ENCODE data around the gene AUP1. TPM values are rescaled to one million over a fixed set of nuclear protein-coding genes. Genes with fewer than 3 reads are reported as not detected.

The AUP1 gene
- total and polyA plus RNA-seq, 10 of the 15 experiments (the other 5 are each of a cell fraction or from before 2014, with no cell fraction given): 39.1 to 215 (median 138) TPM

DNA sequence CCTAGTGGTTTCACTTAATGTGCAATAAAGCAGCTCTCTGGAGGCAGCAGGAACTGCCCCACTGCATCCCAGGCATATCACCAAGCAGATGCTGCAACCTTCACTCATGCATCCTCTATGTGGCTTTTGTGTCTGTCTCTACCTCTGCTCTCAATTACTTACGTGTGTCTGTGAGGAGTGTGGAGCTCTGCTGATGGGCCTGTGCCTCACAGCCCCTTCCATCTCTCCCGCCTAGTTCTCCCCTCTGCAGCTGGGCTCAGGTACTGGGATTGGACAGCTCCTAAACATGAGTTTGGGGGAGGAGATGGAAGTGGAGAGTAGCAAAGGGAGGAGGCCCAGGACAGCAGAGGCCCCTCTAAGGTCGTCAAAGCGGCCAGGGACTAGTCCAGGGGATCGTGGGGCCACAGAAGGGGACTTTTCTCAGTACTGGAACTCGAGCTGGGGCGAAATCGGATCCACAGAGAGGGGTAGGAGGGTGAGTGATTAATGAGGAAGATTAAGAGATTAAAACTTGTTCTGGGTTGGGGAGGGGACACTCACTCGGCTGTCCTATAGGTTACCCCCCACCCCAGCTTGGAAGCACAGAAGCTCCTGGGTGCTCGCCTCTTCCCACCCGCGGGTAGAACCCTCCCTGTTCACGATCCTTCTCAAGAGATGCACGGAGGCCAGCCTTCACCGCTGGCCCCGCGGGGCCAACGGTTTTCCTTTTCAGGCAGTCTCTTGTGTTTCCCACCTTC lies 28.0 kb downstream of the AUP1 start:
- FAIRE-seq: no peak
- intact Hi-C loops (cut with micrococcal nuclease; ENCODE audit: unreplicated experiment): loop anchor here (2.0 kb wide), 1 partner anchor 19 kb away; the partner anchor contains the start of genes CCDC142 and TTC31
- no peak for TF ChIP-seq MYB (IDR thresholded peaks at IDR 0.05; ENCODE audit: borderline replicate concordance, low read depth, low read length)
- no peak for TF ChIP-seq CBX3 (IDR thresholded peaks at IDR 0.05; ENCODE audit: borderline replicate concordance, low read depth)
- no peak for TF ChIP-seq MLLT1 (IDR thresholded peaks at IDR 0.05)
- no peak for TF ChIP-seq ZNF687 (IDR thresholded peaks at IDR 0.05)
- TF ChIP-seq SMAD1 (IDR thresholded peaks at IDR 0.05; ENCODE audit: low read depth, partially characterized antibody): no peak
- no peak for TF ChIP-seq NFXL1 (IDR thresholded peaks at IDR 0.05; ENCODE audit: borderline replicate concordance)
- TF ChIP-seq, protein P1, sequence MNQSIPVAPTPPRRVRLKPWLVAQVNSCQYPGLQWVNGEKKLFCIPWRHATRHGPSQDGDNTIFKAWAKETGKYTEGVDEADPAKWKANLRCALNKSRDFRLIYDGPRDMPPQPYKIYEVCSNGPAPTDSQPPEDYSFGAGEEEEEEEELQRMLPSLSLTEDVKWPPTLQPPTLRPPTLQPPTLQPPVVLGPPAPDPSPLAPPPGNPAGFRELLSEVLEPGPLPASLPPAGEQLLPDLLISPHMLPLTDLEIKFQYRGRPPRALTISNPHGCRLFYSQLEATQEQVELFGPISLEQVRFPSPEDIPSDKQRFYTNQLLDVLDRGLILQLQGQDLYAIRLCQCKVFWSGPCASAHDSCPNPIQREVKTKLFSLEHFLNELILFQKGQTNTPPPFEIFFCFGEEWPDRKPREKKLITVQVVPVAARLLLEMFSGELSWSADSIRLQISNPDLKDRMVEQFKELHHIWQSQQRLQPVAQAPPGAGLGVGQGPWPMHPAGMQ (IDR thresholded peaks at IDR 0.05; ENCODE audit: borderline replicate concordance): no peak
- TF ChIP-seq IKZF2 (IDR thresholded peaks at IDR 0.05): no peak
- TF ChIP-seq, protein P2, sequence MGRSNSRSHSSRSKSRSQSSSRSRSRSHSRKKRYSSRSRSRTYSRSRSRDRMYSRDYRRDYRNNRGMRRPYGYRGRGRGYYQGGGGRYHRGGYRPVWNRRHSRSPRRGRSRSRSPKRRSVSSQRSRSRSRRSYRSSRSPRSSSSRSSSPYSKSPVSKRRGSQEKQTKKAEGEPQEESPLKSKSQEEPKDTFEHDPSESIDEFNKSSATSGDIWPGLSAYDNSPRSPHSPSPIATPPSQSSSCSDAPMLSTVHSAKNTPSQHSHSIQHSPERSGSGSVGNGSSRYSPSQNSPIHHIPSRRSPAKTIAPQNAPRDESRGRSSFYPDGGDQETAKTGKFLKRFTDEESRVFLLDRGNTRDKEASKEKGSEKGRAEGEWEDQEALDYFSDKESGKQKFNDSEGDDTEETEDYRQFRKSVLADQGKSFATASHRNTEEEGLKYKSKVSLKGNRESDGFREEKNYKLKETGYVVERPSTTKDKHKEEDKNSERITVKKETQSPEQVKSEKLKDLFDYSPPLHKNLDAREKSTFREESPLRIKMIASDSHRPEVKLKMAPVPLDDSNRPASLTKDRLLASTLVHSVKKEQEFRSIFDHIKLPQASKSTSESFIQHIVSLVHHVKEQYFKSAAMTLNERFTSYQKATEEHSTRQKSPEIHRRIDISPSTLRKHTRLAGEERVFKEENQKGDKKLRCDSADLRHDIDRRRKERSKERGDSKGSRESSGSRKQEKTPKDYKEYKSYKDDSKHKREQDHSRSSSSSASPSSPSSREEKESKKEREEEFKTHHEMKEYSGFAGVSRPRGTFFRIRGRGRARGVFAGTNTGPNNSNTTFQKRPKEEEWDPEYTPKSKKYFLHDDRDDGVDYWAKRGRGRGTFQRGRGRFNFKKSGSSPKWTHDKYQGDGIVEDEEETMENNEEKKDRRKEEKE (IDR thresholded peaks at IDR 0.05): no peak
- TF ChIP-seq HDAC2 (IDR thresholded peaks at IDR 0.05): no peak
- TF ChIP-seq HCFC1 (IDR thresholded peaks at IDR 0.05; ENCODE audit: low read length): no peak

More for the DNA sequence above, 28.0 kb downstream of the AUP1 start:
- ChIA-PET SMC1A (ENCODE audit: uncharacterized antibody, unreplicated experiment) (interaction anchor here (1.2 to 7.0 kb wide), 4 partner anchors 9 to 85 kb away, joined by 3 to 71 read pairs (median 4); no protein-coding TSS in a partner anchor), POLR2A (interaction anchor here (1.1 to 1.9 kb wide), 2 partner anchors 27 to 110 kb away, joined by 3 to 4 read pairs; partner anchors contain the start of gene AUP1), CTCF (interaction anchor here (1.4 to 13.9 kb wide), 4 partner anchors 19 to 85 kb away, joined by 4 to 231 read pairs (median 84); partner anchors contain the start of genes AUP1, CCDC142, DQX1 and HTRA2), RAD21 (ENCODE audit: unreplicated experiment) (interaction anchor here (0.8 to 2.9 kb wide), 6 partner anchors 18 to 87 kb away, joined by 3 to 10 read pairs (median 6); partner anchors contain the start of genes AUP1, CCDC142, HTRA2 and INO80B)
- BruUV-seq (replicated peaks): no TSS peak
- Histone ChIP-seq H4K20me1 (ENCODE audit: control insufficient read depth, insufficient read depth) (no peaks in the 10 kb centered on the region), H3K27me3 (replicated peaks in 1 of 2; ENCODE audit: control insufficient read depth in 2 of 2, insufficient read depth in 2 of 2, low read length in 1 of 2) (peaks cover 15 to 25% of the 10 kb centered on the region in 2 experiments; a peak in 3 of 4 replicates), H3K9ac (ENCODE audit: control insufficient read depth, insufficient read depth, low read length) (no peak overlapping the region), H2AFZ (ENCODE audit: control insufficient read depth, low read depth, low read length) (no peak overlapping the region), H3K27ac (ENCODE audit: control insufficient read depth, insufficient read depth) (no peak overlapping the region), H3K4me3 (no peak overlapping the region), H3K4me1 (ENCODE audit: control insufficient read depth, insufficient read depth, low read length) (peaks cover 27% of the 10 kb centered on the region), H3K36me3 (ENCODE audit: control insufficient read depth in 2 of 2, insufficient read depth in 2 of 2, low read length in 1 of 2) (peaks cover 0 to 7% of the 10 kb centered on the region in 2 experiments; a peak in 1 of 4 replicates), H3K4me2 (ENCODE audit: control insufficient read depth, insufficient read depth) (no peak overlapping the region), H3K9me3 (replicated peaks; ENCODE audit: control insufficient read depth, insufficient read depth, low read length) (no peaks in the 10 kb centered on the region), H3K79me2 (ENCODE audit: control insufficient read depth, insufficient read depth, low read length) (peaks cover 6% of the 10 kb centered on the region)
- DNase-seq (ENCODE audit: low read depth, low spot score) (no peak), ATAC-seq (no peak)
- in situ Hi-C loops (cut with MboI): no loop called here
- WGBS (ENCODE audit: insufficient coverage, insufficient replicate concordance, low lambda C conversion rate, missing lambda C conversion rate): 87% methylated on average over 18 of the region's 18 CpGs

Data from GM12878 (cell line).